EL (cell line): ENCODE measurements around the gene ACER2.
A peak's percentile ranks its signal among the peaks of the same experiment; 100 is the strongest.
"Not testable (repeated sequence)": the region's sequence is repeated elsewhere in the genome, so short reads cannot be mapped to it uniquely, and the experiment has no call there.

Experiments
- DNase-seq: peaks from one replicate; pipeline ENCODE4 v3.0.0-alpha.2; 2016

Gene ACER2

DNA sequence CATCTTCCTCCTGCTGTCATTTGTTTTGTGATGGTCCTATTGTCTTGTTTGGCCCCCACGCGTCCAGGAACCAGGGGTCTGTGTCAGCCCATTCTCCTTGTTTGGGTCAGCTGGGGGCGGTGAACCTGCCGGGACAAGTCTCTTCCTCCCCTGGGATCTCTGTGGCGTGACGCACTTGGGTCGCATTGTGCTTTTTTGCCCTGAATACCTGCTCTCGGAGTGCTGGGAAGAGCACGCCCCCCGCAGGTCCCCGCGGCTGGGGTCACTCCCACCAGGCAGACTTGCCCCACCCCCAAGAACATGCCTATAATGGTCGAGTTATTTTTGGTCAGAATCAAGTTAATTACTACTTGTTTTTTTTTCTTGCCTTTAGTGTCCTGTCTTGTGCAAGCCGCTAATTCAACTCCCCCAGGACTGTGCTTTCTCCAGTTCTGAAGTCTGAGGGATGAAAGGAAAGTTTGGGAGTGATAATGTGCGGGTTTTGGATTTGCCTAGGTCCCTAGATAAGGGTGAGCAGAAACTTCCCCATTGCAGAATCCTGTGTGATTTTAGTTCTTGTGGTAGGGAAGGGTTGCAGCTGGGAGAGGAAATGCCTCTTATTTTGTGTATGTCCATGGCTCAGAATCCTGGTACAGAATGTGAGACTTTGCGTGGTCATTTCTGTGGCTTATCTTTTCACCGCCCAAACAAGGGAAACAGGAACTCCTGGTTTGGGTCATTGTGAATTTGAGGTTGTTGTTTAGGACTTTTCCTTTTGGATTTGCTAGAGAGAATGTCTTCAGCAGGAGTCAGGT, 789 bp downstream of the ACER2 start:
- DNase-seq: peak; percentile 36

DNA sequence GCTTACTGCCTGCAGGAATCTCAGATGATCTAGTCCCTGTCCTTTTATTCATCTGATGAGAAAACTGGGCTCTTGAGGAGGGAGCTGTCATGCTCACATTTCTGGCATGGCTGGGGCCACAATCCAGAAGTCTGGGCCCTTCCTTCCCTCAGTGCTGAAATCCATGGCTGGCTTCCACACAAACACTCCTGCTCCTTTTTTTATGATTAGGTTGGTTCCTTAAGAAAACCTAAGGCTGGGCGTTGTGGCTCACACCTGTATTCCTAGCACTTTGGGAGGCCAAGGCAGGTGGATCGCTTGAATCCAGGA, 1.3 kb downstream of the ACER2 start:
- DNase-seq: no peak

GRCh38 chr9:19410594-19410993, 1.8 kb downstream of the ACER2 start:
- DNase-seq: no peak

GRCh38 chr9:19411316-19411715, 2.5 kb downstream of the ACER2 start:
- peak; percentile 89 for DNase-seq

GRCh38 chr9:19413456-19413855, 4.6 kb downstream of the ACER2 start:
- not testable (repeated sequence) for DNase-seq

GRCh38 chr9:19416143-19416542, 7.3 kb downstream of the ACER2 start:
- DNase-seq: peak; percentile 44

DNA sequence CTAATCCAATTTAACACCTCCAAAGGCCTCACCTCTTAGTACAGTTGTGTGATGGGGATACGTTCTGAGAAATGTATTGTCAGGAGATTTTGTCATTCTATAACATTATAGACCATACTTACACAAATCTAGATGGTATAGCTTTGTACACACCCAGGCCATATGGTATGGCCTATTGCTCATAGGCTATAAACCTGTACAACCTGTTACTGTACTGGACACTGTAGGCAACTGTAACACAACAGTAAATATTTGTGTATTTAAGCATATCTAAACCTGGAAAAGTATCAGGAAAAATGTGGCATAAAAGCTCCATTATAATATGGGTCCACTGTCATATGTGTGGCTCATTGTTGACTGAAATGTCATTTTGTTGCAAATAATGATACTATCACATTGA, 12.1 kb downstream of the ACER2 start:
- DNase-seq: no peak

GRCh38 chr9:19423163-19423562, 14.4 kb downstream of the ACER2 start:
- no peak for DNase-seq

GRCh38 chr9:19424176-19424779, 15.5 kb downstream of the ACER2 start:
- no peak for DNase-seq

- DNase-seq: no peak
Observed at GRCh38 chr9:19429595-19429994, 20.8 kb downstream of the ACER2 start.

DNA sequence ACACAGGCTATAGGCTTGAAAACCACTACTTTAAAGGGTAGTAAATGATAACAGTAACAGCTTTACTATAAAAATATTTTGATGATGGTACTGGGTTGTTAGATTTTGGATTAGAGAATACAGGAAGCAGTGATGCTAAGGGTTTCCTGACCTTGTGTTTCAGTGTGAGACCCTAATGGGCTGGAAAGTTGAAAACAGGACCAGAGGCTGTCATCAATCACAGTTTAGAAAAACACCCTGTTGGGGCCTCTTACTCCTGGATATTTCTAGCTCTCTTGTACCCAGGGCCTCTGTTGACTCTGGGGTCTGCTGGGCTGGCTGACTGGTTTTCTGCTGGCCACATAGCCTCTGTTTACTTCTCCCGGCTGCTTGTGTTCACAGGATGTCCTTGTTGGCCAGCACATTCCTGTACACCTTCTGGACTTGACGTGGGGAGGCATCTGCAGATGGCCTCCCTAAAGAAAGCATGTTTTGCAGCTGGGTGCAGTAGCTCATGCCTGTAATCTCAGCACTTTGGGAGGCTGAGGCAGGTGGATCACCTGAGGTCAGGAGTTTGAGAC, 21.5 kb downstream of the ACER2 start:
- no peak for DNase-seq

DNA sequence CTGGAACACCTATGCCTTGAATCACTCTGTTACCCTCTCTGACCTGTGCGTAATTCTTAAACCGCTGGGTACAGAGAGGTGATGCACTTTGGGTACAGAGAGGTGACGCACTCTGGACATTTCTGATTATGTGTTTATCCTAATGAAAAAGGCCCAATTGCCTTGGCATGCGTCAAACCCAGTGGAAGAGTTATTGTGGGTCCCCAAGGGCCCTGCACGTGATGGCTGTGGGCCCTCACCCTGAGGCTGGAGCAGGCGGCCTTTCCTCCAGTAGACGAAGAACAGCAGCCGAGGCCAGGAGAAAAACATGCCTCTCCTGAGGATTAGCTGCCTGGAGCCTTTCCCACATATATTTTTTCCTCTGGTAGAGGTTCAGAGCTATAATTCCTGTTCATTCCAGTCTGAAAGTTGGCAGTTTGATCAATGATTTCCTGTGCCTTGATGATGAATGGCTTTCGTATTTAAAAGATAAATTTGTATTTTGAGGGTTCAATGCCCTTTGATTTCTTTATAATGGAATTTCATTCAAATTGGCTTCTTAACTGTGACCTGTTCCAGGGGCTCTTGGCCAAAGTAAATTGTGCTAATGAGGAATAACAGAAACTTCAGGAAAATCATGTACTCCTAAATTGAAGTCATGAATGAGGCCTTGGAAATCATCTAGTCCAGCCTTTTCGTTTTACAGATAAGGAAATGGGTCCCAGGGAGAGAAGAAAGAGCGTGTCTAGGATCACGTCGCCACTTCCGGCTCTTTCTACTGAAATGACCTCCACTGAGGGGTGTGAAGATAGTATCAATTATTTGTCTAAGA, 22.8 kb downstream of the ACER2 start:
- DNase-seq: no peak

DNA sequence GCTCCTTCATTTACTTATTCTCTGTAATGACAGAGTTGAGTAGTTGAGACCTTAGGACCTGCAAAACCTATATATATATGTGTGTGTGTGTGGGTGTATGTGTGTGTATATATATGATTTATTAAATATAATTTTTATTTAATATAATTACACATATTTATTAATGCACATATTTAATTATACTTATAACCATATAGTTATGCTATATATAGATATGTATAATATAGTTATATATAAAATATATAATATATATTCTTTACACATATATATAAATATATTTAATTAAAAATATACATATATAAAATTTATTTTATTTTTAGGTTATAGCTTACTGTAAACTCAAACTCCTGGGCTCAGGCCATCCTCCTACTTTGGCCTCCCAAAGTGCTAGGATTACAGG, 23.7 kb downstream of the ACER2 start:
- no peak for DNase-seq

DNA sequence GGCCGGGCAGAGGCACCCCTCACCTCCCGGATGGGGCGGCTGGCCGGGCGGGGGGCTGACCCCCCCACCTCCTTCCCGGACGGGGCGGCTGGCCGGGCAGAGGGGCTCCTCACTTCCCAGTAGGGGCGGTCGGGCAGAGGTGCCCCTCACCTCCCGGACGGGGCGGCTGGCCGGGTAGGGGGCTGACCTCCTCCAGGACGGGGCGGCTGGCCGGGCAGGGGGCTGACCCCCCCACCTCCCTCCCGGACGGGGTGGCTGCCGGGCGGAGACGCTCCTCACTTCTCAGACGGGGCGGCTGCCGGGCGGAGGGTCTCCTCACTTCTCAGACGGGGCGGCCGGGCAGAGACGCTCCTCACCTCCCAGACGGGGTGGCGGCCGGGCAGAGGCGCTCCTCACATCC, 24.9 kb downstream of the ACER2 start:
- not testable (repeated sequence) for DNase-seq

DNA sequence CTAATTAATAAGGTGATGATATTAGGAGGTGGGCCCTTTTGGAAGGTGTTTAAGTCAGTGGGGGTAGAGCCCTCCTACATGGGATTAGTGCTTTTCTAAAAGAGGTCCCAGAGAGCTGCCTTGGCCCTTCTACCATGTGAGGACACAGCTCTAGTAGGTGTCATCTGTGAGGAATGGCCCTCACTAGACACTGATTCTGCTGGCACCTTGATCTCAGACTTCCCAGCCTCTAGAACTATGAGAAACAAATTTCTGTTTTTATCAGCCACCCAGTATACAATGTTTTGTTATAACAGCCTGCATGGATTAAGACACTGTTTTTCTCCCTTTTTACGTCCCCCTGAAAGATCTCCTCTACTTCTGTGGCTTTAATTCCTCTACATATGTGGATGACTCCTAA, 31.6 kb downstream of the ACER2 start:
- no peak for DNase-seq

DNA sequence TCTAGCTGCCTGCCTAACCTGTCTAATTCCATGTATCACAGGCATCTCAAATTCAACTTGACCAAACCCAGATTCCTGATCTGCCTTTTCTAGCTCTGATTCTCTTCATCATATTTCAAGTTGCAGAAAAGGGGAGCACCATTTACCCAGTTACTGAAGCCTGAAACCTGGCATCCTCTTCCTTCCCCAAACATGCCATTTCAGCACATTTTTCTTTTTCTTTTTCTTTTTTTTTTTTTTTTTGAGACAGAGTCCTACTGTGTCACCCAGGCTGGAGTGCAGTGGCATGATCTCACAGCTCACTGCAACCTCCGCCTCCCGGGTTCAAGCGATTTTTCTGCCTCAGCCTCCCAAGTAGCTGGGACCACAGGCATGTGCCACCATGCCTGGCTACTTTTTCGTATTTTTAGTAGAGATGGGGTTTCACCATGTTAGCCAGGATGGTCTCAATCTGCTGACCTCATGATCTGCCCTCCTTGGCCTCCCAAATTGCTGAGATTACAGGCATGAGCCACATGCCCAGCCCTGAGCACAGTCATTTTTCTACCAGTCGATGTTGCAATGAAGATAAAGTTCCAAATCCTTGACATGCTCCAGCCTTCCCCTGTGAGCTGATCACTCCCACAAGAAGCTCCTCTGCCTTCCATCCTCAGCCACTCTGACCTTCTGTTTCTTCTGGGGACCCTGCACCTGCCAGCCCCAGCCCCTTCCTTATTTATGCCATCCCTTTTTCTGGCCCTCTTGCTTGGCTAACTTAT, 32.2 kb downstream of the ACER2 start:
- no peak for DNase-seq

DNA sequence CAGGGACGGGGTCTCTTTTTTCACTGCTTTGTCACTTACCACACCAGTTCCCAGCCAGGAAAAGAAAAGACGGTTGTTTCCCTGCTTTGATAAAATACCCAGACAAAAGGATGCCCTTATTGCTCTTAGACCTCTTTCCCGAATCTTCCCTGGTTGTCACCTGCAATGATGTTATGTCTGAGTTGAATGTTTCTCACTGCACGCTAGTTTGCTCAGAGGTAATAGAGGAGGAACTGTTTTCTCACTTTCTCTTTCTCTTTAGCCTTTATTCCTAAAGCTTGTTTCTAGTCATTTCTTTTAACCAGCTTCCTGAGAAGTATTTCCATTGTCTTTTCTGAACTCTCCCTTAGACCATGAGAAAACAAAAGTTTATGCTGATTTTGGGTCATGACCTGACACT, 32.9 kb downstream of the ACER2 start:
- no peak for DNase-seq

GRCh38 chr9:19442240-19442639, 33.4 kb downstream of the ACER2 start:
- no peak for DNase-seq

DNA sequence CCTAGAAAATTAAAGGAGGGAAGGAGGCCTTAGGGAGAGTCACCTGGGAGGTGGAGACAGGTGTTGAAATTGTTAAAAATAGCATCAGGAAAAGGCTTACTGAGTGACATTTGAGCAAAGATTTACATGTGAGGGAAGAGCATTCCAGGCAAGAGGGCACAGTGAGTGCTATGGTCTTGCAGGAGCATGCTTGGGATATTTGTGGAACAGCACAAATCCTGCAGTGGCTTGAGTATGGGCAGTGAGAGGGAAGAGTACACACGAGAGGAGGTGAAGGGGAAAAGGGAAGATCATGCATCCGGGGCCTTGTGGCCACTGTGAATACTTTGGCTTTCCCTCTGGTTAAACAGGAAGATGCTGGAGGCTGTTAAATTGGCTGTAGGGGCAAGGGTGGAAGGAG, 36.6 kb downstream of the ACER2 start:
- DNase-seq: no peak

GRCh38 chr9:19446361-19446861, 37.6 kb downstream of the ACER2 start:
- DNase-seq: no peak

GRCh38 chr9:19451240-19452087, 42.7 kb downstream of the ACER2 start:
- no peak for DNase-seq

DNA sequence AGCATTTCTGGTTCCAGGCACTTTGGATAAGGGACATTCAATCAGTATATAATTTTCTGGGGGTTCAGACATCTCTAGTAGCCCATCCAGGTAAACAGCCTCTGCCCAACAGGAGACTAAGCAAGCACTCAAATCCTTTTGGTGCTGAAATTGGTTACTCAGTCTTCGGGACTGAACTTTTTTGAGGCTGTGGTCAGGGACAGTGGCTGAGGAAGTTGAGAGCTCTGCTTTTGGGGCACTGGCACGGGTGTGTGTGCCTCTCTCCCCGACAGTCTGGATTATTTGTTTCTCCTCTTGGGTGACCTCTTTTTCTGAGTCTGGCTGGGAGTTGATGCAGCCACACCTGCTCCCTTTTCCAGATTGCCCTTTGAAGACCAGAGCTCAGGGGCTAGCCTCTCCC, 47.6 kb downstream of the ACER2 start:
- DNase-seq: no peak
